MG63 (cell line): ENCODE measurements around the gene SLC24A3. TPM values are rescaled to one million over a fixed set of nuclear protein-coding genes. Genes with fewer than 3 reads are reported as not detected.

Experiments
- DNase-seq: peaks from one replicate; pipeline ENCODE4 v3.0.0-alpha.2; 2020
- H3K27me3 ChIP-seq: fragments of 250-450 bp; sonication (Bioruptor Pico); 2 replicates; pipeline ENCODE4 v1.5.1; 2020; ENCODE audit warnings: mild to moderate bottlenecking, moderate library complexity
- H3K36me3 ChIP-seq: fragments of 250-450 bp; sonication (Bioruptor Pico); 2 replicates; pipeline ENCODE4 v1.5.1; 2020; ENCODE audit warnings: mild to moderate bottlenecking, moderate library complexity
- H3K4me3 ChIP-seq: fragments of 250-450 bp; sonication (Bioruptor Pico); 2 replicates; pipeline ENCODE4 v1.5.1; 2020; ENCODE audit warnings: mild to moderate bottlenecking, moderate library complexity
- H3K9me3 ChIP-seq: fragments of 250-450 bp; sonication (Bioruptor Pico); 2 replicates; pipeline ENCODE4 v1.5.1; 2020; ENCODE audit warnings: mild to moderate bottlenecking, moderate library complexity
- total RNA-seq: library from RNA; depleted of rRNA; stranded (reverse); fragments of >200 nt; shearing (Covaris generic); gene quantifications from 2 replicates; pipeline ENCODE4 v1.2.3, GENCODE V29; 2014; ENCODE audit warnings: low replicate concordance

SLC24A3 gene
- total RNA-seq, 1 experiment from 2014 or later, result not detected

DNA sequence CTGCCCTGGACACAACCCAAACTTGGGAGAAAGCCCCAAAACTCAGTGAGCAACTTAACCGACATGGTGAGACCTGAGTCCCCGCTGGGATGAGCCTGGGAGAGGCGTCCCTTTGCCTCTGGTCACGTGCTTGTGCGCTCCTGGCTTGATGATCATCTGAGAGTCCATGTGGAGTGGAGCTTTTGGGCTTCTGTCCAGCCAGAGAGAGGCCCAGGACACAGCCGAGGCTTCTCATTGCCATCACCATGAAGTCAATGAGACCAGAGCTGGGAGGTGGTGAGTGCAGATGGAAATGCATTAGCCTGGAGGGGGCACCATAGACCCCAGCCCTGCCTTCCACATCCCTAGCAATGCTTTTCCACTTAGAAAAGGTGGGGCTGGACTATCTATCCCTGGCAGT, 250.0 kb downstream of the SLC24A3 start:
- H3K36me3 ChIP-seq, result no peaks in the 10 kb centered on the region
- DNase-seq, result no peak
- no peaks in the 10 kb centered on the region for H3K27me3 ChIP-seq

DNA sequence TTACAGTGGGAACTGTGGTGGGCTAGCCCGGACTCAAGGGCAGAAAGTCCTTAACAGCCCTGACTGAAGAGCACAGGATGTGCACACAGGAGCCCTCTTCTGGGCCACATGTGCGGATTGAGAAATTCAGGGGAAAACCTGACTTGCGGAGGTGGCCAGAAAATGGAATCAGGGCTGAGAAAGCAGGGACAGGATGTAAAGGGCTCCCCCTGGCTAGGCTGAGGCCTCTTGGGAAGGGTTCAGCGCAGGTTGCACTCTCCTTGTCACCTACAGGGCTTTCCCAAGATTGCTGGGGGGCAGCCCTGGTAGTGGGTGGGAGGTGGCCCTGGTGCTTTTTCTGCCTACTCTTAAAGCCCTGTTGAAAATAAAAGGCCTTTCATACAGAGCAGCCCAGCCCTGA, 251.2 kb downstream of the SLC24A3 start:
- Histone ChIP-seq H3K9me3 (no peaks in the 10 kb centered on the region), H3K36me3 (no peaks in the 10 kb centered on the region), H3K27me3 (no peaks in the 10 kb centered on the region), H3K4me3 (no peak overlapping the region)
- DNase-seq, result no peak

More for the DNA sequence above, 250.0 kb downstream of the SLC24A3 start:
- Histone ChIP-seq H3K9me3 (no peaks in the 10 kb centered on the region), H3K4me3 (no peak overlapping the region)

DNA sequence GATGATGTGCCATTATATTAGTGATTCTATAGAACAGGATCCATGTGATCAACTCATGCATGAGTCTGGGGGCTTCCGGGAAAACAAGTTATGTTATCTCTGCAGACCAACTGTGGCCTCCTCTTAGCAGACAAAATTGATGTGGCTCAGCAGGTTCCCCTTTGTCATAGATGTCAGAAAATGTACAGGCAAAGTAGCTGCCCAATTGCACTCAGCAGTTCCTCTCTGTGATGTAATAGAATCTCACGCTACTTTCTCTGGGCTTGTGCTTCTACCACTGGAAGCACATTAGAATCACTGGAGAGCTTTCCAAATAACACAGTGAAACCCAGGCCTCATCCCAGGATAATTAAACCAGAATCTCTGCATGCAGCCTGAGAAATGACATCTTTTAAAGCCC, 253.1 kb downstream of the SLC24A3 start:
- Histone ChIP-seq H3K36me3 (no peaks in the 10 kb centered on the region), H3K27me3 (no peaks in the 10 kb centered on the region), H3K9me3 (no peaks in the 10 kb centered on the region), H3K4me3 (no peak overlapping the region)
- no peak for DNase-seq

DNA sequence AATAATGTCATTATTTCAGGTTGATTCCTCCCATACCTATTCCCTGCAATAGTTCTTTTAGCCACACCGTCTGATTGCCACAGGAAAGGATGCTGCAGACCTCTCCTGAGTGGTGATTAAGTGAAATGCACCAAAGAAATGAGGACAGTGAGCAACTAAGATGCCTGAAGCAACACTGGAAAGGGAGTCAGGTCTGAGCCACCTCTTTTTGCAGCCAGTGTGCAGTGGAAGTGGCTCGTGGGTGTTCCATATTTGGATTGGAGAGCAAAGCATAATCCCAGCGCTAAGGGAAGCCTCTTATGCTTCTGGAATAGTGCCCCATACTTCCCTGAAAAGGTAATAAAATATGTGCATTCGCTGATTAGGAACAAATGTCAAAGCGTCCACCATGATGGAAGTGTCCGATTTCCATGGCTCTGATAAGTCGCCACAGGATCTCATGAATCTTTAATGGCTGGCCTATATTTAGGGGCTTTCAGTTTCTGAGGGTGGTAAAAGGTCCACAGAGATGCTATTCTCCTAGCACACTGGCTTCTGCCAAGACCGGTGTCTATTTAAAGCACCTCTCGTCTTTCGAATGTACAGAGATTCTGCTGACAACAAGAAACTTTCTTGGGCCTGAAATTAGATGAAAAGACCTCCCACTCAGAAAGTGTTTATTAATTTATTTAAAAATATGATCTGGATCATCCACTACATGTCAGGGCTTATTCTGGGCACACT, 253.9 kb downstream of the SLC24A3 start:
- H3K36me3 ChIP-seq, result no peaks in the 10 kb centered on the region
- H3K9me3 ChIP-seq, result no peaks in the 10 kb centered on the region
- no peak for DNase-seq

DNA sequence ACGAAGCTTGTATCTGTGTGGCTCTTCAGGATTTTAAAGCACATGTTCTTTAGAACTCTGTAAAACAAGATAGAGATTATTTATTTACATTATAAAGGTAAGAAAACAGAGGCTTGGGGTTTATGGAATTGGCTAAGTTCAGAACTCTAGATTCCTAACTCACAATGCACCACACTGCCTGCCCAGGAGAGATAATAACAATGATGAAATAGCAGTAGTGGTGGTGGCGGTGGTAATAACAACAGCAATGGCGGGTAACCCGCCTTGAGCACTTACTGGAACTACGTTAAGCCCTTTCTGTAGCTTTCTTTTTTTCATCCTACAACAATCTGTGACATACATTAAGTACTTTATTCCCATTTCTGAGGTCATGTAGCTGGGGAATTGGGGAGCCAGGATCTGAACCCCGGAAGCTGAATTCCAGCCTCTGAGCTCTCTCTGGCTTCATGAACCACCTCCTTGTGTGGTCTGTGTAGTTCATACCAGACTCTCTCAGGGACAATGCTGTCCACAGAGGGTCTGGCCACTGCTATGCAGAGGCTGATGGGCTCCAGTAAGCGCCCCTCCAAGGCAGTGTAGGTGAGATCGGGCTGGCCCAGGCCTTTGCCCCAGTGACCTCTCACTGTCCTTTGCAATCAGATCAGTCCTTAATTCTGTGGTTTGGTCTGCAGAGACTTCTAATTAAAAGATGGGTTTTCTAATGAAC, 260.9 kb downstream of the SLC24A3 start:
- H3K36me3 ChIP-seq, result no peaks in the 10 kb centered on the region
- H3K27me3 ChIP-seq, result no peaks in the 10 kb centered on the region
- no peak for DNase-seq
- H3K4me3 ChIP-seq, result no peak overlapping the region
- H3K9me3 ChIP-seq, result no peaks in the 10 kb centered on the region

More for the DNA sequence above, 253.9 kb downstream of the SLC24A3 start:
- no peak overlapping the region for H3K4me3 ChIP-seq
- H3K27me3 ChIP-seq, result no peaks in the 10 kb centered on the region

DNA sequence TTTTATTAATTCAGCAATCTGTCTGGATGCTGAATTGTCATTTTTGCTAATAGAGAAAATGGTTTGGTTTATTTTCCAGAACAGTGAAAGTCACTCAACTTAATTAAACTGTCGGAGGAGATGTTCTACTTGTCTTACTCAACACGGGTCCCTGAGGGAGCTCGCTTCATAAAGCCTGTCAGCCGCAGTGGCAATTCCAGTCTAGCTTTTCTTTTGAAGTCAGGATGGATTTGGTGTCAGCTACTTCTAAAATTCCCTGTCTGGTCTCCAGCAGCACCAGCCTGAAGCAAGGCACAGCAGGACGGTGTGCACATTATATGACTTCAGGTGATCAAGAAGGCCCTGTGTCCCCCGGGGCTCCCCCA, 261.5 kb downstream of the SLC24A3 start:
- DNase-seq, result no peak
- no peak overlapping the region for H3K4me3 ChIP-seq
- no peaks in the 10 kb centered on the region for H3K27me3 ChIP-seq
- H3K36me3 ChIP-seq, result no peaks in the 10 kb centered on the region
- H3K9me3 ChIP-seq, result no peaks in the 10 kb centered on the region

DNA sequence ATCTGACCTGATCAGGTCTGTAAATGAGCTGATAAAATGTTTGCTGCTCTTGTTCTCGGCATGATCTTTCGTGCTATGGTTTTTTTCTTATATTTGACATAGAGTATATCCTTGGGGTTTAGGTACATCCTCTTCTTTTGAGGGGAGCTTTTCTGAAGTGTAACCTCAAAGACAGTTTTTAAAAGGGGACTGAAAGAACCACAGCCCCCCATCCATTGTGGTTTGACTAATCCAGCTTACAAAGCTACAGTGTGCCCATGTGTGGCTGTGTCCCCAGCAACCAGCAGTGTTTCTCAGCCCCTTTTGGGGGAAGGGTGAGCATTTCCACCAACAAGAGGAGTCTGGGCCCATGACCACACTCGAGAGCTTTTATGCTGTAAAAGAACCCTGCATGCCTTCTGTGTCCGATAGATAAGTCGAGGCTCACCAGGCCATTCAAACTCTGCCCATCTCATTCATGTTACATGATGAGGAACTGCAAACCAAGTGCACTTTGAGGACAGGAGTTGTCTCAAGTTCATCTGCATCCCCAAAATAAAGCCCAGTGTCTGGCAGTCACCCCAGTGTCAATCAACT, 266.0 kb downstream of the SLC24A3 start:
- Histone ChIP-seq H3K9me3 (no peaks in the 10 kb centered on the region), H3K4me3 (no peak overlapping the region), H3K27me3 (no peaks in the 10 kb centered on the region), H3K36me3 (no peaks in the 10 kb centered on the region)
- DNase-seq, result no peak

DNA sequence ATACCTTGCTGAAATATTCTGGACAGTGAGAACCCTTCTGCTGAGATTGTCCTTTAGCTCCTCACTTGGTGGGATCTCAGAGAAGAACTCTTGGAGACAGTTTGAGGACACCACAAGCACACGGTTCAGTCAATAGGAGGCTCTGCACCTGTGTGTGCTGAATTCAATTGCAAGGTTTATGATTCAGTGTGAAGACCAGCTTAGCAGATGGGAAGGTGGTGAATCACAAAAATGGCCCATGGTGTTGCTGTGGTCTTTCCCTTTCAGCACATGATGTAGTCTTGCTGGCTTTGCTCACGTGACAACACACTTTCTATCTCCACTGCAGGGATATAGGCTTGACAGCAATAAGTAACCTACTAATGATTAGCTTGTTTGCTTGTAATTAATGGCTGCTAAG, 270.3 kb downstream of the SLC24A3 start:
- no peaks in the 10 kb centered on the region for H3K9me3 ChIP-seq
- H3K36me3 ChIP-seq, result no peaks in the 10 kb centered on the region
- H3K27me3 ChIP-seq, result no peaks in the 10 kb centered on the region
- no peak overlapping the region for H3K4me3 ChIP-seq
- no peak for DNase-seq

DNA sequence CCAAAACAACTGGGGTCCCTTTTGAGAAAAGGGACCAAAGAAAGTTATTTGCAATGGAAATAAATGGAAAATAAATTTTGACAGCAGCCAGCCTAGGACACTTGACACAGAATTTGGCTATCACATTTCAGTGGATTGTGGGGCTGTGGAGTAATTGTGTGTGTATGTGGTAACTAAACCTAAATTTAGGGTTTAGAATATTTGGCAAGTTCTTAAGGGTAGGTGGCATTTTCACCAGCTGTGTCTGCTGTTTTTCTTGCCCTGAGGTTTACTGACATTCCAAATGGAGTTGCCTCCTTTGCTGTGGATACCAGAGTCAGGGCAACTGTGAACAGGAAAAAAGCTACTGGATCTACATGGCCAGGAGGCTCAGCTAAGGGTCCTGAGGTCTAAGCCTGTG, 270.9 kb downstream of the SLC24A3 start:
- no peak for DNase-seq
- Histone ChIP-seq H3K27me3 (no peaks in the 10 kb centered on the region), H3K9me3 (no peaks in the 10 kb centered on the region), H3K36me3 (no peaks in the 10 kb centered on the region), H3K4me3 (no peak overlapping the region)

DNA sequence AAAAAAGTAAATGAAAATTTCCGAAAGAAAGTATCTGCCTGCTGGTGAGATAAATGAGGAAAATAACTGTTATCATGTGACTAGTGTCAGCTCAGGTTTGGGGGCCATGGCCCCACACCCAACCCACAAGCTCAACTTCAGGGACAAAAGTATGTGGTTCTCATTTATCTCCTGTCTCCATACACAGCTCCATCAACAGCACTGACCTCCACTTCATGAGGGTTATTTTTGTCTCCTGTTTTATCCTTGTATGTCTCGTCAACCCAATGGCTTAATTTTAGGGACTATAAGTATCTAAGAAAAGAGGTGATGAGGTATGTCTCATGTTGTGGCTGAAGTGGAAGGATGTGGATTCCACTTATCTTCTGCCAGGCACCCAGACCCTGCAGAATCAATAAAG, 274.0 kb downstream of the SLC24A3 start:
- H3K9me3 ChIP-seq, result no peaks in the 10 kb centered on the region
- H3K27me3 ChIP-seq, result no peaks in the 10 kb centered on the region
- no peak overlapping the region for H3K4me3 ChIP-seq
- no peak for DNase-seq
- H3K36me3 ChIP-seq, result no peaks in the 10 kb centered on the region

DNA sequence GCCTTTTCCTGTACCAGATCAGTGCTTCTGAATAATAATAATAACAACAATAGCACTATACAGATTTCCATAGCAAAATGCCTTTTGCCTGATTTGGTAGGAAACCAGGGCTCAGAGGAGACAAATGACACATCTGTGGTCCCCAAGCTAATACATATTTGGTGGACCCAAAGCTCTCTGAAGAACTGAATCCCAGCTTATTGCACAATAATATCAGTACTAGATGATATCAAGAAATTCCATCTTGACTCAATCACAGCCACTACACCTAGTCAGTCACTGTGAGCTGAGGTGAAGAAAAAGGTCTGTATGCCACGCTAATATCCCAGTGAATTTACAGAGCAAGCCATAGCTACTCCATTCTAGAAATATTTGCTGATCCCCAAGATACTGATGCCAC, 275.0 kb downstream of the SLC24A3 start:
- no peak for DNase-seq
- H3K4me3 ChIP-seq, result no peak overlapping the region
- H3K9me3 ChIP-seq, result no peaks in the 10 kb centered on the region
- H3K27me3 ChIP-seq, result no peaks in the 10 kb centered on the region
- no peaks in the 10 kb centered on the region for H3K36me3 ChIP-seq

DNA sequence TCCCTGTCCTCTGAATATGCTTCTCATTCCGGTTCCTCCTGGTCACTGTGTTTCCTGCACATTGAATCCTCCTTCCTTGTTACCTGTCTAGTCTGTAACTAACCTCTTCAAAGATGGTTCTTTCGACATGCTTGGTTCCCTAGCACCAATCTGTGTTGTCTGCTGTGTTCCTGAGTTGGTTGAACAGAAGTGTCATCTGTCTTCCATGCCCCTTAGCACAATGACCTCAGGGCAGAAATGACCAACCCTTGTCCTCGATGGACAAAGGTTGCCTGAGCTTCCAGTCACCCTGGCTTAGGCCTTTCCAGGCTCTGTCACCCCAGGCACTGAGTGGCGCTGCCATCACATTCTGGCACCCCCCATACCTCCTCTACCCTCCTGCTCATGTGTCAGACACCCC, 278.8 kb downstream of the SLC24A3 start:
- DNase-seq, result no peak
- H3K27me3 ChIP-seq, result no peaks in the 10 kb centered on the region
- H3K36me3 ChIP-seq, result no peaks in the 10 kb centered on the region
- H3K9me3 ChIP-seq, result no peaks in the 10 kb centered on the region
- H3K4me3 ChIP-seq, result no peak overlapping the region

DNA sequence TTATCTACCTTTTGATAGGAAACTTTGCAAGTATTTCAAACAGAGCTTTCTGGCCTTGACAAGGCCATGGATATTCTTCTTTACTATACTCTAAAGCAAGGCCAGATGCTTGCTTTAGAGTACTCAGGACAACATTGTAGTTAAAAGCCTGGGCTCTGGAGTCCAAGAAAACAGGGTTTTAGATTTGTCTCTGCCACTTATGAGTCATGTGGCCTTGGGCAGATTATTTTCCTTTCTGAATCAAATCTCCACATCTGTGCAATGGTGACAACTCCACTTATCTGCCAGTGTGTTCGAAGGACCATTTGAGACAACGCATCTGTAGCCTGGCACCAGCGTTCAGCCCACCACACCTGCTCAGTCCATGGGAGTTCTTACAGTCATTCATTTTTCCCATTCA, 279.7 kb downstream of the SLC24A3 start:
- DNase-seq, result no peak
- H3K27me3 ChIP-seq, result no peaks in the 10 kb centered on the region
- no peaks in the 10 kb centered on the region for H3K36me3 ChIP-seq
- H3K9me3 ChIP-seq, result no peaks in the 10 kb centered on the region
- H3K4me3 ChIP-seq, result no peak overlapping the region

DNA sequence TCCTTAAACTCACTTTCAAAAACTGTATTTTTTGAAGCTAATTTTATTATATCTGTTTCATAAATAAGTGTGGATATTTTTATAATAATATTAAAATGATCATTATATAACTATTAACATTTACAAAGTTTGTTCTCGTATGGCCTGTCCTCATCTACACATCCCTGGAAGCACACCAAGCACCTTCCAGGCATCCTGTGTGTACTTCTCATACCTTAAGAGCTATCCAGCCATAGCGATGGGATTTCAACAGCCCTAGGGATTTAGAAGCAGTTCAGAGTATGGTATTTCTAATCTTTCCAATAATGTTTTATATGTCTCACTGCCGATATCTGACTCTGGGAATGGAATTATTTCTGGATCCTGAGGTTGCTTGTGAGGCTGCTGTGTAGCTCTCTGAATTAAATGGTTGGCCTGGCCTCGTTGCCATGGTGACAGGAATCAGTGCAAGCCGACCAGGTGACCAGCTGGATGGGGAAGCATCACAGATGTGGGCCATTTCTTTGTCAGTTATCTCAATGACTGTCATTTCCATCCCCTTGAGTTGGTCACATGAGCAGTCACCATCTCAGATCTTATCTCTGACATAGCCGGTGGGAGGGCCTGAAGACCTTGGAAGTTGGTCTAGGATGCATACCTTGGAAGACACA, 280.4 kb downstream of the SLC24A3 start:
- DNase-seq, result no peak
- H3K4me3 ChIP-seq, result no peak overlapping the region
- H3K27me3 ChIP-seq, result no peaks in the 10 kb centered on the region
- no peaks in the 10 kb centered on the region for H3K9me3 ChIP-seq
- no peaks in the 10 kb centered on the region for H3K36me3 ChIP-seq

DNA sequence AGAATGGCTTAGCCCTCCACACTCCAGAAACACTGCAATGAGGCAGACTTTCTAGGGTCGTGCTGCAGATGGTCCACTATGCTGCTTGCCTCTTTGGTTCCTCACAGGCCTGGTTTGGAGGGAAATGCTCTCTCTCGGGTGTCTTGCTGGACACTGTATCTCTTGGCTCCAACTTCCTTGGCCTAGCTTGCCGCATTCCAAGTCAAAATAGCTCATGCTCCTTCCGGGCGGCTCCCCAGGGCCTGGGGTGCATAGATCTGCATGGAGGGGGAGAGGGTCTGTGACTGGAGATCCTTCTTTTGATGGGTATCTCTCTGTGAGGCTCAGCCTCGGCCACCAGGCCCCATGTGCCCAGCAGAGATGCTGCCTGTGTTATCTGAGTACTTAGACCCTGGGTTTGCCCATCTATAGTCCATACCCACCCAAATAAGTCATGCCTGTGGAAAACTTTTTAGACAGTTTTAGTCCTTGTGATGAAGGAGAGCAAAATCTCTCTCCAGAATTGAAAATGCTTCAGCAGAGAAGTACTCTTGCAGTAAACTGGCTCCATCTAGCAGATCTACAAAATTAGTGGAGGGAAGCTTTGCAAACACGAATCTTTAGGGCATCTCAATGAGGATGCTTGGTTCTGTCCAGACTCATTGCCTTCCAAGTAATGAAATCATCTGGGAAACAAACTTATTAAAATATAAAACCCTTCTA, 281.5 kb downstream of the SLC24A3 start:
- Histone ChIP-seq H3K36me3 (no peaks in the 10 kb centered on the region), H3K27me3 (no peaks in the 10 kb centered on the region), H3K4me3 (no peak overlapping the region), H3K9me3 (no peaks in the 10 kb centered on the region)
- no peak for DNase-seq

DNA sequence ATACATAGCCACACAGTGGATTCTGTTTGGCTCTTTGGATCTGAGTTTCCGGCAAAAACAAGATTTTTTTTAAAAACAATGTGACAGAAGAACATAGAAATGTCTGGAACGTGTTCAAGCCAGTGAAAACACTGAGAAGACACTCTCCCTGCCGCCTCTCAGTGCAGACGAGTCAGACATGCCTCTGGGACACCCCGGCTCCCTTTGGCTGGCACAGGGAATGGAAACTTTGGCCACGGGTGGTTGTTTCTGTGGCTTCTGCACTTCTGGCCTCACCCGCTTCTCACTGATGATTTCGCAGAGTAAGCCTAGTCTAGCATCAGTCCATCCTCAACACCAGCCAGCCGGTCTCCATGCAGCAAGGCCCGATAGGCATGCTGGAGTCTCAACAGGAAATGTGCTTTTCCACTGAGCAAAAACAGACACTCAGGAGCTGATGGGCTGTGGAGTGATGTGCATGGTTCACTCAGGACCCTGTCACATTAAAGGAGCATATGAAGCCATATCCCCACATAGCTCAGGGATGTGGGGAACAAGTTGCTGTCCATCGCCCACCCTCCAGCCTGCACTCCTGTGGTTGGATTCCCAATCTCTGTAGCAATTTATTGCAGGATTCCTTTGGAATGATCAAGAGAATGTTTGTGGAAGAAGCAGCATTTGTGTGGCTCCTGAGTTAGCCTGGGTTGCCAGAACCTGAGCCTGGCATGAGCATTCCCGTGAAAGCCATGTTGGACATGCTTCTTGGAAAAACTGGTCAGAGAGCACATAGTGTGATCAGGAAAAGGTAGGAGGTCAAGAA, 283.7 kb downstream of the SLC24A3 start:
- H3K4me3 ChIP-seq, result no peak overlapping the region
- no peaks in the 10 kb centered on the region for H3K9me3 ChIP-seq
- no peaks in the 10 kb centered on the region for H3K36me3 ChIP-seq
- DNase-seq, result no peak
- H3K27me3 ChIP-seq, result no peaks in the 10 kb centered on the region
